Ishikawa (cell line): Measurements from ENCODE around the gene APC2.

Source experiments
- RAD21 ChIP-seq: IDR thresholded peaks from 2 replicates; pipeline ENCODE4 v1.6.1; 2012; ENCODE audit warnings: low read depth
- TCF12 ChIP-seq: IDR thresholded peaks from 2 replicates; pipeline ENCODE4 v1.6.1; 2012; ENCODE audit warnings: low read depth
- TEAD4 ChIP-seq: IDR thresholded peaks from 2 replicates; pipeline ENCODE4 v1.6.1; 2012
- TF ChIP-seq, protein P1 (sequence below): IDR thresholded peaks from 2 replicates; pipeline ENCODE4 v1.6.1; 2012; ENCODE audit warnings: low read depth, mild to moderate bottlenecking

GRCh38 chr19:1461862-1462261 lies 11.9 kb downstream of the APC2 start:
- TF ChIP-seq RAD21 = no peak
- TF ChIP-seq, protein P1, sequence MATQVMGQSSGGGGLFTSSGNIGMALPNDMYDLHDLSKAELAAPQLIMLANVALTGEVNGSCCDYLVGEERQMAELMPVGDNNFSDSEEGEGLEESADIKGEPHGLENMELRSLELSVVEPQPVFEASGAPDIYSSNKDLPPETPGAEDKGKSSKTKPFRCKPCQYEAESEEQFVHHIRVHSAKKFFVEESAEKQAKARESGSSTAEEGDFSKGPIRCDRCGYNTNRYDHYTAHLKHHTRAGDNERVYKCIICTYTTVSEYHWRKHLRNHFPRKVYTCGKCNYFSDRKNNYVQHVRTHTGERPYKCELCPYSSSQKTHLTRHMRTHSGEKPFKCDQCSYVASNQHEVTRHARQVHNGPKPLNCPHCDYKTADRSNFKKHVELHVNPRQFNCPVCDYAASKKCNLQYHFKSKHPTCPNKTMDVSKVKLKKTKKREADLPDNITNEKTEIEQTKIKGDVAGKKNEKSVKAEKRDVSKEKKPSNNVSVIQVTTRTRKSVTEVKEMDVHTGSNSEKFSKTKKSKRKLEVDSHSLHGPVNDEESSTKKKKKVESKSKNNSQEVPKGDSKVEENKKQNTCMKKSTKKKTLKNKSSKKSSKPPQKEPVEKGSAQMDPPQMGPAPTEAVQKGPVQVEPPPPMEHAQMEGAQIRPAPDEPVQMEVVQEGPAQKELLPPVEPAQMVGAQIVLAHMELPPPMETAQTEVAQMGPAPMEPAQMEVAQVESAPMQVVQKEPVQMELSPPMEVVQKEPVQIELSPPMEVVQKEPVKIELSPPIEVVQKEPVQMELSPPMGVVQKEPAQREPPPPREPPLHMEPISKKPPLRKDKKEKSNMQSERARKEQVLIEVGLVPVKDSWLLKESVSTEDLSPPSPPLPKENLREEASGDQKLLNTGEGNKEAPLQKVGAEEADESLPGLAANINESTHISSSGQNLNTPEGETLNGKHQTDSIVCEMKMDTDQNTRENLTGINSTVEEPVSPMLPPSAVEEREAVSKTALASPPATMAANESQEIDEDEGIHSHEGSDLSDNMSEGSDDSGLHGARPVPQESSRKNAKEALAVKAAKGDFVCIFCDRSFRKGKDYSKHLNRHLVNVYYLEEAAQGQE = no peak
- TF ChIP-seq TCF12 = no peak
- TF ChIP-seq TEAD4 = no peak
